GM21447 (cell line): ENCODE measurements around the gene HIPK2.

Experiments used
- ATAC-seq: cut with Tn5 transposase; IDR thresholded peaks from one replicate; pipeline ENCODE4 v1.9.1; 2021; ENCODE audit not compliant: unreplicated experiment

The HIPK2 gene

DNA sequence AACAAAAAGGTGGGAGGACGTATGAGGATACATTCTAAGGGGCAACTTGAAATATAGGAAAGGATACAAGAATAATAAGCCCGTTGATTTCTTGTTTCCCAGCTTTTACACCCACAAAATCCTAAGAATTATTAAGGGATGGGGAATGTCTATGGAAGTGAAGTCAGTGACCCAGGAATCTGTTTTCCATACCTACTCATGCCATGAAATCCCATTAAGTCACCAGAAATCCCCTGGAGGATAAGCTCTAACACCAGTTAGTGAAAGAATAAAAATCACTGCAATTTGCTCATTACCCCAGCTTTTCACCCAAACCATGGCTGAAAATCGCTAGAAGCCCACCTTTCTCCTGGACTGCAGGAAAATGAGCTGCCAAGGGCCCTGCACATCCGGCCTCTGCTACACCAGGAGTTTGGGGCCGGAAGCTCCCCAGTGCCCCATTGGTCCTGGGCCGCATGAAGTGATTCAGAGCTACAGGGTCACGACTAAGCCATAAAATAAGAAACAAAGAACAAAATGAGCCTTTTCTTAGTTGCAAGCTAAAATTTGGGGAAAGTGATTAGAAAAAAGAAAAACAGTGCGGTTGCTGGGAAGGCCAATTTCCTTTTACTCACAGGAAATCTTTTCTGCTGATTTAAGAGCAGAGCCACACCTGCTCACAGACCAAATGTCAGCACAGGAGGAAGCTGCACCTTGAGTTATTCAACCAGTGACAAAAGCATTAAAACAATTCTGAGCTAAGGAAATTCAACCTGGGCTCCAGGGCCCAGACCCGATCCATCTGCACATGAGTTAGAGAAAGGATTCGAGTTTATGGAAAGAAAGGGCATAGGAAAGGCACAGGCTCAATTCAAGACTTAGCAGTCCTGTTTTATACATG is 40.3 kb downstream of the HIPK2 start:
- ATAC-seq = no peak

DNA sequence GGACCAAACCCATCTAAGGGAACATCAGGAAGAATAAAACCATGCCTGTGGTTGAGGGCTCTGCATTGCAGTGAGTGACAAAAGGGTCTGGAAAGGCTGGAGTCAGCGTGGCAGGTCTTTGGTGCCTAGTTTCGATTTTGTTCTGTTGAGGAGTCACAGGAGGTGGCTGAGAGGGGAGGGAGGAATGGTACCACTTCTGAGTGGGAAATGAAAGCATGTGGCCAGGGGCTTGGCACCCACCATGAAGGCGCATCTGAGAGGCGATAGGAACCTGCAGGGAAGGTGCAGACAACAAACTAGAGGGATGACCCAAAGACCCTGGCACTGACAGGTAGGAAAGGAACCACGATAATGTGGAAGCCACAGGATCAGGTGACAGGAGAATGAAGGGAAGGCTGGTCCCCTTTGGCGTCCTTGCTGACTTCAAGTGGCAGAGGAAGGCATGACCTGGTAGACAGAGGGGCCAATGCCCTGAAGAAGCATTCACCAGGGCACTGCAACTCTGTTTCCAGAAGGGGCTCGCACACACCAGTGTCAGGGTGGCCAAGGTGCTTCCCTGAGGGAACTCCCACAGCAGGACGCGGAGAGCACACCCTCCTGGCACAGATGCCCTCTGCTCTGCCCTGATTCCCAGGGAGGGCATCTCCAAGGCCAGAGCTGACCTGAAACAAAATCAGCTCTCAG is 41.7 kb downstream of the HIPK2 start:
- ATAC-seq = no peak

DNA sequence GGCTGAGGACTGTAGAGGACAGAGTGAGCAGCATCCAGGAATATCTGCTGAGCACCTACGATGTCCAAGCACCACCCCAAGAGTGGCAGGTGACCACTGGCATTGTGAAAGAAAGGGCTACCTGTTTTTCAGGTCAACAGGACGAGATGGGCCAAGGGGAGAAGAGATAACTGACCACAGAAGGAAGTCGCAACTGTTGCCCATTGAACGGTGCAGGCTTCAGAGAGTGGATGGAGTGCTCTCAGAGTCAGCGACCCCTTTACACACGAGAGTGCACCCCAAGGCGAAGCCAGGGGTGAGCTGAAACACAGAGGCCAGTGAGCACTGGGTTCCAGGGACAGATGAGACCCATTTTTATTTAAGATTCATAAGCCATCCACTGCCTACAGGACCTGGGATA is 42.3 kb downstream of the HIPK2 start:
- ATAC-seq = no peak

DNA sequence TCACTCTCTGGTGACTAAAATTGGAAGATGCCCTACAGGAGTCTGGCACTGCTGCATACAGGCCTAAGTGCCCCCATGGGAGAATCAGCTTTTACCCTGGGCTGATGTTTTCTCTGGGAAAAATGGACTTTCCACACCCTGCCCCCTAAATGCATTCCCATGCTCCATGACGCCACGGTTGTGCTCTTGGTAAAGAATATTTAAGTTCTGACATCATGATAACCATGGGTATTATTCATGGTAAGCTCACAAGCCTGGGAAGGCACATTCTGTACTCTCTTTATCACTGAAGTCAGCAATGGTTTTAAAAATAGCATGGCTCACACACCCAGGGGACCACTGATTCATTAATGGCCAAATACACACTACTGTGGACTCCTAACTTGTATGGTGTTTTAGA is 43.4 kb downstream of the HIPK2 start:
- no peak for ATAC-seq

DNA sequence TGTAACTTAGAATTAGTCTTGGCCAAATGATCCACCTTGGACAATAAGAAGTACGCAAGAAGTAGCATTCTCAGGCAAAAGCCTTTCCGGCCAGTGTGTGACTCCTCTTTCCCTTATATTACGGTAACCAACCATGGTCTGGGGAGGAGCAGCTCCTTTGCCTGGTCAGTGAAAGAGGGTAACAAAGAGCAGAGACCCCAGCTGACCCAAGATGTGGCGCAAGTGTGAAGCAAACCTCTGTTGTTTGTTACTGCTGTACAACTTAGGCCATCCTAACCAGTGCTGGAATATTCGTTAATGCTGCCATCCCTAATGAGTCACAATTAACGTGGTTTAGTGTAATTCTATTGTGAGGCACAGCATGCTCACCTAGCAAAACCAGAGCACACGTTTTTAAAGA is 44.0 kb downstream of the HIPK2 start:
- ATAC-seq = no peak

DNA sequence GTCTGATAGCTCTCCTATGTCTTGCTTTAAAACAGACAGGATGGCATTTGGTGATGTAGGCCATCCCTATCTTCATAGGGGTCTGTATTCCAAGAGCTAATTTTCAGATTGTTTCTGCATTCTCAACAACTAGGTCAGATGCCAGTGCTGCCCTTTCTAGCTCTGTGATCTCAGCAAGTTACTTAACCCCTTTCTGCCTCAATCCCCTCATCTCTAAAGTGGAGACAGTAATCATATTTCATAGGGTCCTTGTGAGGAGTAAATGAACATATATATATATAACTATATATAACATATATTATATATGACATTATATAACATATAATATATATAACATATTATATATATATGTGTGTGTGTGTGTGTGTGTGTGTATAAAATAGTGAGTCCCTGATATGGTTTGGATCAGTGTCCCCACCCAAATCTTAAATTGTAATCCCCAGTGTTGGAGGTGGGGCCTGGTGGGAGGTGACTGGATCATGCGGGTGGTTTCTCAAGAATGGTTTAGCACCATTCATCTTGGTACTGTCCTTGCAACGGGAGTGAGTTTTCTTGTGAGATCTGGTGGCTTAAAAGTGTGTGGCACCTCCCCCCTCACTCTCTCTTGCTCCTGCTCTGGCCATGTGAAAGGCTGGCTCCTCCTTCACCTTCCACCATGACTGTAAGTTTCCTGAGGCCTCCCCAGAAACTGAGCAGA is 45.2 kb downstream of the HIPK2 start:
- no peak for ATAC-seq

DNA sequence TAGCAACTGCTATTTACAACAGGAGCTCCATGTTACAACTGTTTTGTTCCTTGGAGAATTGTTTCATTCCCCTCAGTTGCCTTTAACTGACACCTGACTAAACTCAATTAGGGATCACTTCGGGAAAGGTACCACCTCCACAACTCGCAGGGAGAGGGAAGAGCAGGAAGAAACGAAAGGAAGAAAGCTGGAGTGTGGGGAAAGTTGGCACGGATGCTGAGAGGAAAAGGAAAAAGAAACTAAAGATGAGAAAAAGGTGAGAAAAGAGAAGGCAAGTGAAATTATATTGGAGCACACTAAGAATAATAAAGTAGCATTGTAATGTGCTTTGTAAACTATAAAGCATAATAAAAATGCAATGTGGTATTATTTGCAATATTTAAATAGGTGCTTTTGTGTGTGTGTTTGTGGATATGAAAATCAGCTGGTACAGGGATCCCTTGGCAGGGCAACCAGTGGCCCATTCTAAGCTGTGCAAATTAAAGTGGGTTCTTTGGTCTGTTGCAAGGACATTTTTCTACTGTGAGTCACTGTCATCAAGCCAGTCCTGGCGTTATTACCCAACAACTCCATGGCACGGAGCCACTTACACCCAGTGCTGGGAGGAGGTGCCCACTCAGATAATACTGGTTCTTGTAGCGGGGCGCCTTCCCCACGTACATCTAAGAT is 45.9 kb downstream of the HIPK2 start:
- no peak for ATAC-seq

DNA sequence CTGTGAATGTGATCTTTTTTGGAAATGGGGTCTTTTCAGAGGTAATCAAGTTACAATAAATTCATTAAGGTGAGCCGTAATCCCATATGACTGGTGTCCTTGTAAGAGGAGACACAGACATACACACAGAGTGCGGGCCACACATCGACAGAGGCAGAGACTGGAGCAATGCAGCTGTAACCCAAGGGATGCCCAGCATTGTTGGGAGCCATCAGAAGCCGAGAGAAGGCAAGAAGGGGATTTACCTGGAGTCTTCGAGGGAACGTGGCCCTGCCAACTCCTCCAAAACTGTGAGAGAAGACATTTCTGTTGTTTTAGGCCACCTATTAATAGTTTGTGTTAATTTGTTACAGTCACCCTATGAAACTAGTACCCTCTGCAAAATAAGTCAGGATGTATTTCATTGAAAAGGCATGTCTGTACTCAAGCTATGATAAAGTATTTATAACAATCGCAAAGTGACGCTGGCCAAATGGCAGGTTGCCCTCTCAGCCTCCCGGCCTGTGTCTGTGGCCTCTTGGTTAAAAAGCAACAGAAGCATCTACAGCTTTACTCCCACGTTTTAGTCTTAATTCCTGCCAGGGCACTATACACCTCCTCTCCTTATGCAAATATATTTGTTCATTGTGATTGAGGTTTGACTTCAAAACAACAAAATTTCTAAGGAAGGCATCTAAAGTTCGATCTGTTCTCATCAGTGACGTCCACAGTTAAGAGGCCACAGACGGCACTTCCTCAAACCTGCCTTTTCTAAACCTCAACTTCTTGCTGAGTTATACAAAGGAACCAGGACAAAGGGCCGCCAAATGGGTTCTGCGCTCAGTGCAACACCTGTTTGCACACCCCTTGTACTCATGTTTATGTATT is 46.8 kb downstream of the HIPK2 start:
- ATAC-seq = peak; percentile 91

DNA sequence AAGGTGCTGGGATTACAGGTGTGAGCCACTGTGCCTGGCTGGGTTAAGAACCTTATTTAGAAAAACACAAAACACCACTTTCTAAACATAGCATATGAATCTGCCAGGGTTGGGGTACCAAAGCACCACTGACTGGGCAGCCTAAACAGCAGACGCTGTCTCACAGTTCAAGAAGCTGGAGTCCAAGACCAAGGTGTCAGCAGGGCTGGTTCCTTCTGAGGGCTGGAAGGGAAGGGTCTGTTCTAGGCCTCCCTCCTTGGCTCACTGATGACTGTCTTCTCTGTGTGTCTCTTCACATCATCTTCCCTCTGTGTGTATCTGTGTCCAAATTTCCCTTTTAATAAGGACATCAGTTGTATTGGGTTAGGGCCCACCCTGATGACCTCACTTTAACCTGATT is 49.6 kb downstream of the HIPK2 start:
- no peak for ATAC-seq

DNA sequence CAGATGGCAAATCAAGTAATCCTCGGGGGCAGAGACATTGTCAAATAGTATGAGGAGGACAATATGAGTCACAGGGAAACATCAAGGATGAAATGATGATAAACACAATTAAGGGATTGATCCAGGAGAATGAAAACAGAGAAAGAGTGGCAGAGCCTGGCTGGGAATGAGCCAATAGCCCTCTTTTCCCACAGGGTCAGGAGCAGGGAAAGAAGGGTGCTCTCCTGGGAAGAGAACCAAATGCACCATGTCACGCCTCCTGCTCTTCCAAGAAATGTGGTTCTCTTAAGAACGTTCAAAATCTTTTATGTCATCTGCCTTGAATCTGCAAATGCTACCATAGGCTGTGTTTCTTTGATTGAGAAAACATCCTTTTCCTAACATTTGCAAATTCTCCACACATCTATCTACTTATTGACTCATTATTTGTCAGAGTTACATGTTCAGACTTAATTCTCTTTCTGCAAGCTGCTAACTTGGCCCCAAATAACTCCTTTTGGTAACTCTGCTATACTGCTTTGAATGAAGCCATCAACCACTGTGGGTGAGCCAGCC is 50.6 kb downstream of the HIPK2 start:
- no peak for ATAC-seq

DNA sequence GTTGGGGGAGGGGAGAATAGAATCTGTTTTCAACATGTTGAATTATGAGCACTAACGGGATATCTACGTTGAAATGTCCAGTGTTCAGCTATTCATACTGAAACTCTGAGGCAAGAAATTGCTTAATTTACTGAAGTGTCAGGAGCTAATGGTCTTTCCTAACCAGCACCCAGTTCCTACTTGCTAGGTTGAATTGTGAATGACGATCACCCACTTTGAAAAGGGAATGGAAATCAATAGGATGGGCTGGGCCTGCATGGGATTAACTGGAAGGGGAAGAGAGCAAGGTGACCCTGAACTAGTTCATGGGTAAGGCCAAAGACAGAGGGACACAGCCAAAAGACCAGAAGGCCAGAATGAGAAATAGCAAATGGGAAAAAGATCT is 51.3 kb downstream of the HIPK2 start:
- ATAC-seq = no peak

DNA sequence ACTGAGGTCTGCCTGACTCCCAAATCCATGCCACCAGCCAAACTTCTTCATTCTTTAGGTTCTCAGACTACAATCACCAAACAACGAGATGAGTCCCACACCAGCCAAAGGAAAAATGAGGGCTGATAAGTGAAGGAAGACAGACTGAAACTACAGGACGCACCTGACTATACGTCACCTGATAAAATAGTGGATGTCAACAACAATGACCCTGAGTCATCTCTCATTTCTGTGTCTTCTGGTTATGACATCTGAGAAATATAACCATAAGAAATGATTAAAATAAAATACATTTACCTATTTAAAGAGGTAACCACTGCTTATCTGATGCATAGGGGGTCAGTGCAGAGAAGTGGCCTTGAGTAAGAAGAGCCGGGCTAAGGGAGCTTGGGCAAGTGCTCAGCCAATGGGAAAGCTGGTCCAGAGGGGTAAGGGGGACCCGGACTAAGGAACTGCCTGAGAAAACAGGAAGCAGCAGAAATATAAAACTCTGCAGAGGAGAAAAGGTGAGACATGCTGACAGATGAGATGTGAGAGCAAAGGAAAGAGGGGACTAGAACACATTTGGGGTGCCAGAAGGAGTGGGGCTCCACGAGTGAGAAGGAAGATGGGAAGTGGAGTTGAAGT is 51.8 kb downstream of the HIPK2 start:
- no peak for ATAC-seq

DNA sequence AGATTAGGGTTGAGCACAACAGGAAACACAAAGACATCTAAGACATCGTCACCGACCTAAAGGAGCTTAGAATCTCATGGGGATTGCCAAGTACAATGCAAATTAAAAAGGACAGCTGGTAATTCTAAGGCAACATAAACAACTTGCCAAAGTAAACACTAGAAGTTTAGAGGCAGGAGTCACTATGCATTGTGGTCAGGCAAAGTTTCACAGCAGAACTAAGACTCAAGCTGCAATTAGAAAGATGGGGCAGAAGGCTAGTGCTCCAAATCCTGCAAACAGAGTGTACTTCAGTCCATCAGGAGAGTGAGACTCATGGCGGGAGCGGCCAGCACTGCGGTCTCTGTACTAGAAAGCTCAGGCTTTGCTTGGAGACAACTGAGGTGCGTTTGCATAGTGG is 52.7 kb downstream of the HIPK2 start:
- peak; percentile 85 for ATAC-seq

DNA sequence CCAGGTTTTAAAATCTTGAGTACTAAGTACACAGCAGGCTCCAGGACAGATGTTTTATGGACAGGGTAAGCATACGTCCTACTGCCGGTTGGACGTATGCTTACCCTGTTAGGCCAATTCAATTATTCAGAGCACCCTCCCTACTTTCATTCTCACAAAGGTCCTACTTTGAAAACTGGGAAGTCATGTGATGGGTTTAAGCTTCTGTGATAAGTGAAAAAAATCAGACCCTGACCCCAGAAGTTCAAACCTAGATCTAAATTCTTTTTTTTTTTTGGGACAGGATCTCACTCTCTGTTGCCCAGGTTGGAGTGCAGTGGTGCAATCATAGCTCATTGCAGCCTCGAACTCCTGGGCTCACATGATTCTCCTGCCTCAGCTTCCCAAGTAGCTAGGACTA is 55.2 kb downstream of the HIPK2 start:
- no peak for ATAC-seq

DNA sequence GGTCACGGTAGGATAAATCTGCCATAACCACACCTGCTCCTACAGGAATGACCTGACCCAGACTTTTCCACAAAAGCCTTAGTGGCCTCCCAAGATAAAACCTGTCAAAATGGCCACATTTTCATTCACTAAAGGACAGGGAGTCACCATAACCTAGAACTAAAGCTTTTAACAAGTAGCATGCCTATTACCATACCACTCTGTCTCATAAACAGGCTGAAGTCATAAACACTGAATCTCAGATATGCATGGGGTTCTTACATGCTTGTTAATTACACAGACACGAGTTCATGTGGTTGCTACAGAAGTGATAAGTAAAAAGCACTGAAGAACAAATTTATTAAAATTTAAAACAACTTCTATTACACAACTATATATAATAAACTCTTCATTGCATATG is 56.0 kb downstream of the HIPK2 start:
- ATAC-seq = no peak

DNA sequence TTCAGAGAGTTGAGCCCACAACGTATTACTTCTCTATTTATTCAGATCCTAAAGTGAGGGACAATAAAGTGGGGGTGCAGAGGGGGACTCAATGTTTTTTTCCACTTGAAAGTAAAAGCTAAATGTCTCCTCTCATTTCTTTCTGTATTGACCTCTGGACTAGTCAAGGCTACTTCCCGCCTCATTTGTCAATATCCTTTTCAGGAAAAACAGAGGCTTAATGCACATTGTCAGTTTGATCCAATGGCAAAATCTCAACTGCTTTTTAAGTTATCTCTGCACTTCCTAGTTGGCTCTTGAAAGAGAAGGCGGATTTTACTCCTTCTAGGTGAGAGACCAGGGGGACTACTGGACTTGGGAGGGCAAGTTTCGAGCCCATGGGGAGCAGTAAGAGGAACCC is 56.4 kb downstream of the HIPK2 start:
- no peak for ATAC-seq

DNA sequence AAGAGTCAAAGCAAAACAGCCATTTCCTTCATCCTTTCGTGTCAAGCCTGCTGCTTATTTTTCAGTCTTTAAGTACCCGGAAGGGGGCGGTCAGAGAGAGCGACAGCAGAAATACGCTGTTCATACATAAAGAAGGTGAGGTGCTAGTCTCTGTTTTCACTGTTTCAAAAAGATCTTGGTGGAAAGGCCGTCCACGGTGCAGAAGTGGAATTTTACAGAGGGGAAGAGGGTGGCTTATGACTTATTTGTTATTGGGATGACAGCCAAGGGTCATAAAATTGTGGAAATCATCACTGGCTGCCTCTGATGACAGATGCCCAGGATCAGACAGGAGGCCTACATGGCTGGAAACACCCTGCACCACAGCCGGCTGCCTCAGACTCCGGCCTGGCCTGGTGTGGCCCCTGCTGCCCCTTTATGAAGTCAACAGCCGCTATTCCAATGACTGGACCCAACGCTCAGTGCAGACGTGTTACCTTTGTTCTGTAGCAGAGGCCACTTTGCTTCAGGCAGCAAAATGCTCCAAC is 57.0 kb downstream of the HIPK2 start:
- peak; percentile 34 for ATAC-seq

DNA sequence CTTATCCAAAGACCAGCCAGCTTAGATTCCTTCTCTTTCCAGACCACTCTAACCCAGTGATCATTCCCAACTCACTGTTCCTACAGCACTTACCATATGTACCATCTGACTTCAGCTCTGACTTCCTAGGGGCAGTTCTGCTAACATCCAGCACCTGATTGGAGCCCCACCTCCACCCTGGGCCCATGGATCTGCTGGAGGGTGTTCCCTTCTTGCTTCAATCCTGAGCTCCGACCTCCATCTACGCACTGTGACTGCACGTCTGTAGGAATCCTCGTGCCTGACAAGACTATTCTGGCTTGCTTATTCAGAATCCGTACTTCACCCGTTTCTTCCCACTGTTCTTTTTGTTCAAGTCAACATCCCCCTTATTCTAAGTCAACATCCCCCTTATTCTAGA is 57.6 kb downstream of the HIPK2 start:
- ATAC-seq = no peak

DNA sequence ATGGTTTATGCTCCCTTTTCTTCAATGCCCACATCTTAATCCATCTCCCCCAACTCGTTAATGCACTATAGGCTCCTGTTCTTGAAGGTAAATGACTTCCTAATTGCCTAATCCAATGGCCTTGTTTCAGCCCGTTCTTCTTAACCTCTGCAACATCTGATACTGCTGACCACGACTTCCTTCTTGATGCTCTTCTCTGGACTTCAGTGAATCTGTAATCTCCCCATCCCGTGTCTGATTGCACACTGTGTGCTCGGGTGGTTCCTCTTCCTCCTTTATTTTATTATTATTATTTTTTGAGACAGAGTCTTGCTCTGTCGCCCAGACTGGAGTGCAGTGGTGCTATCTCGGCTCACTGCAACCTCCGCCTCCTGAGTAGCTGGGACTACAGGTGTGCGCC is 58.9 kb downstream of the HIPK2 start:
- ATAC-seq = no peak

DNA sequence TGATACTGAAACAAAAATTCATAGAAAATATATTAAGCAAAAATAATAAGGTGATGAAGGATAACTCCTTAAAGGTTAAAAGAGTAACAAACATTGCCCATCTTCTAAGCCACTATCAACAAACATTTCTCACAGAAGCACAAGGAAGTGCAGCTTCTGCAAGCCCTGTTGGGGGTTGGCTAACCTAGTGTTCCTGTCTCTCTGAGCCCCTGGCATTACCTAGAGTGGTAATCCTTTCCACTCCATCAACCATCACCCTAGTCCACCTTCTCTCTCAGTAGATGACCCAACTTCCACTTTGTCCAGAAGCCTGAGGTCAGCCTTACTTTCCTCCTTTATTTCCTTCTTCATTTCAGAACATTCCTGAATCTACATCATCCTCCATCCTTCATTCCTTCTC is 59.7 kb downstream of the HIPK2 start:
- no peak for ATAC-seq
